Measurements from ENCODE around the gene ZMYND8. TPM values are rescaled to one million over a fixed set of nuclear protein-coding genes. Genes with fewer than 3 reads are reported as not detected.
A peak's percentile ranks its signal among the peaks of the same experiment; 100 is the strongest.
"Not testable (repeated sequence)": the region's sequence is repeated elsewhere in the genome, so short reads cannot be mapped to it uniquely, and the experiment has no call there.

ZMYND8 gene
- total RNA-seq = 10 to 100 TPM; 20.4 to 35.7 (median 31.4) TPM
- polyA plus RNA-seq = 10.0 TPM
- long read RNA-seq, donor 1, full-length matches to known transcripts = 5 of 59 reads
- long read RNA-seq, donor 1, partial matches to known transcripts = 35 of 59 reads
- long read RNA-seq, donor 1, other reads (novel, unspliced or antisense) = 19 of 59 reads
- long read RNA-seq, donor 2, partial matches to known transcripts = 10 of 13 reads
- long read RNA-seq, donor 2, other reads (novel, unspliced or antisense) = 2 of 13 reads
- long read RNA-seq, donor 3, partial matches to known transcripts = 59 of 82 reads
- long read RNA-seq, donor 3, other reads (novel, unspliced or antisense) = 19 of 82 reads
- long read RNA-seq, donor 4, full-length matches to known transcripts = 3 of 29 reads
- long read RNA-seq, donor 4, partial matches to known transcripts = 16 of 29 reads
- long read RNA-seq, donor 4, other reads (novel, unspliced or antisense) = 10 of 29 reads

DNA sequence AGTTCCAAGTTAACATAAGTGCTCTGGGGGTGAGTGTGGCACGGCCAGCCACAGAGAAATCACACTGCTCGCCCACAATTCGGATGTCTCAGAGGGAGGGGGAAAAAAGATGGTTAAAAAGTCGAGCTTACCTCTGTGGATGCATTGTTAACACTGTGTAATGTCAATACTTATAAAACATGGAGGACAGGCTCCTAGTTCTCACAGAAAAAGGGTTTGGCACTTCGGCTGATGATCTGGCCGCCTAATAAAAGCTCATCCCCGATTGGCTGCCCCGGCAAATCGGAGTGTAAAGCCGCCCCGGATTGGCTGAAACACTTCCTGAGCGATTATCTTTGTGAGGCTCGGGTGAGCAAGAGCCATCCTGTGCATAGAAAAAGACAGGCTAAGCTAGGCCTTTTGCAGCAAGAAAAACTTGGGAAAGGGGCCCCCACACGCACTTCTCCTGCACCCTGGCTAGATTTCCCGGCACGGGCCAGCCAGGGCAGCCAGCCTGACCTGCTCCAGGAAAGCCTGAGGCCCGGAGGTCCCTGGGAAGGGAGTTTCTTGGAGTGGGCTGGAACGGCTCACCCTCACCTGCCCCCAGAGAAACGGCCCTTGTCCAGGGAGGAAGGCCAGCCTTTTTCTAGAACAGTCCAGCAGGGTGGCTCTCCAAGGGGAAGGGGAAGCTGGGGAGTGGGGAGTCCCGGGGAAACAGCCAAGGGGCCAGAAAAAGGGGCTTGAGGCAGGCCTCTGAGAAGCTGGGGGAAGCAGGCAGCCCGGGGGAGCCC, at the start of gene ZMYND8:
Gene ZMYND8 (minus strand): TSS at position 174 of the 770 bp plus-strand sequence. CDS start 29 bp downstream, at position 145.
- ATAC-seq (peak; percentile 50 to 56), DNase-seq (peak; percentile 80 to 95 (median 94))
- Histone ChIP-seq H3K9me3 (ENCODE audit: control insufficient read depth, low read length) (no peaks in the 10 kb centered on the region), H3K27me3 (ENCODE audit: control insufficient read depth, insufficient read depth) (no peaks in the 10 kb centered on the region), H3K4me3 (ENCODE audit: low read length) (peak within 1 kb of the TSS; percentile 18), H3K27ac (ENCODE audit: low read length) (peak within 1 kb of the TSS; percentile 100), H3K4me1 (ENCODE audit: control insufficient read depth, insufficient read depth, low read length) (peaks cover 59% of the 10 kb centered on the region)
- intact Hi-C loops (cut with DNase I) = loop anchor here in 3 of 4 donors (5.0 to 10.0 kb wide), 3 partner anchors 34 to 52 kb away; no protein-coding TSS in a partner anchor
- WGBS = 5% methylated on average over 21 of the region's 21 CpGs

DNA sequence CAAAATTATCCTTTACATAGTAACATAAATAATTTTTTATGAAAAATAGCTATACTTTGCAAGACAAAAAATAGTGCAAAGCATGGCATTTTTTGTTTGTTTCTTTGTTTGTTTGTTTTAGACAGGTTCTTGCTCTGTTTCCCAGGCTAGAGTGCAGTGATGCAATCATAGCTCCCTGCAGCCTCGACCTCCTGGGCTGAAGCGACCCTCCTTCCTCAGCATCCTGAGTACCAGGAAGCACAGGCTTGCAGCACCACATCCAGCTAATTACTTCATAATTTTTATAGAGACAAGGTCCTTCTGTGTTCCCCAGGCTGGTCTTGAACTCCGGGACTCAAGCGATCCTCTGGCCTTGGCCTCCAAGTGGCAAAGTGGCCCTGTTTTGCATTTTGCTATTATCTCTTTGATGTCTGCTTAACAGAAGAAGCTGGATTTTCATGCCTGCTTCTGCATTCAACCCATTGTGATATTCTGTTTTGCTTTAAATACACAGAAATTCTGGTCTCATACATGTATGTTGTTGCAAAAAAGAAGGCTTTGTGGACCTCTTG, 49.4 kb upstream of the ZMYND8 start:
- no peak for ATAC-seq
- no peaks in the 10 kb centered on the region for H3K27me3 ChIP-seq (ENCODE audit: control insufficient read depth, insufficient read depth)
- no peaks in the 10 kb centered on the region for H3K4me1 ChIP-seq (ENCODE audit: control insufficient read depth, insufficient read depth, low read length)
- H3K27ac ChIP-seq (ENCODE audit: low read length) = no peak overlapping the region
- H3K4me3 ChIP-seq (ENCODE audit: low read length) = no peak overlapping the region
- H3K9me3 ChIP-seq (ENCODE audit: control insufficient read depth, low read length) = no peaks in the 10 kb centered on the region
- intact Hi-C loops (cut with DNase I) = loop anchor here in 1 of 4 donors (10.0 kb wide), 1 partner anchor 219 kb away; no protein-coding TSS in a partner anchor
- 71% methylated on average over 4 of the region's 4 CpGs for WGBS
- DNase-seq = peak in 1 of 3 donors; percentile 11

DNA sequence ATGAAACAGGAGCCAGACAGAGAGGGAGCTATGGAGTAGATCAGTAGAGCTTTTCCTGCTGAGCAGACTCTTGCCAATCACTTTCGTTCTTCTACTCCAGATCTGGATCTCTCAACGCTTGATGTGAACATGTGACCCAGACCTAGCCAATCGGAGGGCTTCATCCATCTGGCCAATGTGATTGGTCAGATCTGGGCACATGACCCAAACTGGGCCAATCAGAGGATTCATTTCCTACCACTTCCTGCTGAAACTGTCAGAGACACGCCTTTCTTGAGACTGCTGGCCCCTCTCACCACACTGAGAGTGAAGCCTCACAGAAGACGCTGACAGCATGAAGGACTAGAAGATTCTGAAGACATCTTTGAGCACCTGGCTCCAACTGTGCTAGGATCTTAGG, 44.2 kb upstream of the ZMYND8 start:
- Histone ChIP-seq H3K4me1 (ENCODE audit: control insufficient read depth, insufficient read depth, low read length) (peaks cover 2% of the 10 kb centered on the region), H3K27me3 (ENCODE audit: control insufficient read depth, insufficient read depth) (no peaks in the 10 kb centered on the region), H3K27ac (ENCODE audit: low read length) (no peak overlapping the region), H3K4me3 (ENCODE audit: low read length) (no peak overlapping the region), H3K9me3 (ENCODE audit: control insufficient read depth, low read length) (no peaks in the 10 kb centered on the region)
- ATAC-seq = no peak
- intact Hi-C loops (cut with DNase I) = loop anchor here in 1 of 4 donors (10.0 kb wide), 1 partner anchor 224 kb away; no protein-coding TSS in a partner anchor
- peak in 1 of 3 donors; percentile 3 for DNase-seq
- WGBS = 93% methylated on average over 5 of the region's 5 CpGs

DNA sequence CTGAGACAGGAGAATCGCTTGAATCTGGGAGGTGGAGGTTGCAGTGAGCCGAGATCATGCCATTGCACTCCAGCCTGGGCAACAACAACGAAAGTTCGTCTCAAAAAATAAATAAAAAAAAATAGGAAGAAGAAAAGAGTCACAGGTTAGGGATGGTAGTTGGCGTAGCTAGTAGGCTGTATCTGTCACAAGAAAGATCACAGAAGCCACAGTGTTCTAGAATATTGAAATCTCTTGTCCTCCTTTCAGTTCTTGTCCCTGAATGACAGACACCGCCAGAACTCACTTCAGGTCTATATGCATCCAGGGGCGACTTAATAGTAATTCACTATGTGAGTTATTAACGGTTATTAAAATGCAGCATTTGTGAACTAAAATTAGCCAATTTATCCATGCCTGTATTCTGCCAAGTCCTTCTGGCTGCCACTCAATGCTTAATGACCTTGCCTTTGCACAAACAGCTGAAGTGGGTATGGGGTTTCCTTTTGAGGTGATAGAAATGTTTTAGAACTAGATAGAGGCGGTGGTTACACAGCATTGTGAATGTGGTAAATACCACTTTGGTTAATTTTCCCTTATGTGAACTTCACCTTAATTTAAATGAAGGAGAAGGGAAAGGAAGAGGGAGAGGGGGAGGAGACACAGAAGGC, 41.3 kb upstream of the ZMYND8 start:
- no peak for ATAC-seq
- no peak overlapping the region for H3K27ac ChIP-seq (ENCODE audit: low read length)
- H3K9me3 ChIP-seq (ENCODE audit: control insufficient read depth, low read length) = no peaks in the 10 kb centered on the region
- WGBS = 65% methylated on average over 9 of the region's 9 CpGs
- intact Hi-C loops (cut with DNase I) = no loop called here
- no peaks in the 10 kb centered on the region for H3K27me3 ChIP-seq (ENCODE audit: control insufficient read depth, insufficient read depth)
- DNase-seq = peak in 1 of 3 donors; percentile 1
- no peak overlapping the region for H3K4me3 ChIP-seq (ENCODE audit: low read length)
- H3K4me1 ChIP-seq (ENCODE audit: control insufficient read depth, insufficient read depth, low read length) = peaks cover 2% of the 10 kb centered on the region

DNA sequence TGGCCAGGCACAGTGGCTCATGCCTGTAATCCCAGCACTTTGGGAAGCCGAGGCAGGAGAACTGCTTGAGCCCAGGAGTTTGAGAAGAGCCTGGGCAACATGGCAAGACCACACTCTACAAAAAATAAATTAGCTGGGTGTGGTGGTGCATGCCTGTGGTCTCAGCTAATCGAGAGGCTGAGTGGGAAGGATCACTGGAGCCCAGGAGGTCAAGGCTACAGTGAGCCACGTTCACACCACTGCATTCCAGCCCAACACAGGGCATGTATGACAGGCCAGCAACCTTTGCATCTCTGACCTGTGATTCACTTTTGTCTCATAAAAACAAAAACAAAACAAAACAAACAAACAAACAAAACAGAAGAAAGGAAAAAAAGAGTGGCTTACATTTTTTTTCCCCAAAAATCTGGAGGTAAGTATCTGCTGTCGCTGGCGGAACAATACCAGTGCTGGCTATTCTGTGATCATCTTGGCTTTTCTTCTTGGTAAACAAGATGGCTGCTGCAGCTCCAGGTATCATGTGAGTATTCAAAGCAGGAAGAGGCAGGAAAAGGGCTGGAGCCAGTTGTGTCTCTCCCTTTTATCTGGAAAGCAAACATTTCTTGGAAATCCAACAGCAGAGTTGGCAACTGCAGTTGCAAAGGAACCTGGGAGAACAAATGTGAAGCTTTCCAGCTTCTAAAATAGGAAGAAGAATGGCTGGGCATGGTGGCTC, 40.4 kb upstream of the ZMYND8 start:
- WGBS = 85% methylated on average over 5 of the region's 5 CpGs
- Histone ChIP-seq H3K4me3 (ENCODE audit: low read length) (no peak overlapping the region), H3K27me3 (ENCODE audit: control insufficient read depth, insufficient read depth) (no peaks in the 10 kb centered on the region), H3K9me3 (ENCODE audit: control insufficient read depth, low read length) (no peaks in the 10 kb centered on the region), H3K4me1 (ENCODE audit: control insufficient read depth, insufficient read depth, low read length) (peaks cover 2% of the 10 kb centered on the region), H3K27ac (ENCODE audit: low read length) (no peak overlapping the region)
- DNase-seq (peak in 1 of 3 donors; percentile 3), ATAC-seq (peak in 1 of 2 donors; percentile 41)
- intact Hi-C loops (cut with DNase I) = no loop called here

DNA sequence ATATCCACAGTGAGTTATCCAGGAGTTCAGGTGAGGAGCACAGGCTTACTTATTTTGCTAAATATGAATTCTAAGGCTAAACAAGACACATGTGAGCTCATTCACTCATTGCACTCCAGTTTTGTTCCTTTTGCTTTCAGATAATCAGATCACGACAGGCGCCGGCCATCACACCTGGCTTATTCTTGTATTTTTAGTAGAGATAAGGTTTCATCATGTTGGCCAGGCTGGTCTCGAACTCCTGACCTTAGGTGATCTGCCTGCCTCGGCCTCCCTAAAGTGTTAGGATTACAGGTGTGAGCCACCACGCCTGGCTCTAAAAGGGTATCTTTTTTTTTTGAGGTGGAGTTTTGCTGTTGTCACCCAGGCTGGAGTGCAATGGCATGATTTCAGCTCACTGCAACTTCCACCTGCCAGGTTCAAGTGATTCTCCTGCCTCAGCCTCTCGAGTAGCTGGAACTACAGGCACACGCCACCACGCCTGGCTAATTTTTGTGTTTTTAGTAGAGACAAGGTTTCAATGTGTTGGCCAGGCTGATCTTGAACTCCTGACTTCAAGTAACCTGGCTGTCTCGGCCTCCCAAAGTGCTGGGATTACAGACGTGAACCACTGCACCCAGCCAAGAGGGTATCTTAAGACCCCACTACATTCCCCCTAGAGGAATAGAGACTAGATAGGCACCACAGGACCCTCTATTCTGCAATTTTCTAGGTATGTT, 37.5 kb upstream of the ZMYND8 start:
- WGBS = 94% methylated on average over 11 of the region's 11 CpGs
- DNase-seq = peak in 1 of 3 donors; percentile 8
- H3K4me1 ChIP-seq (ENCODE audit: control insufficient read depth, insufficient read depth, low read length); H3K27me3 ChIP-seq (ENCODE audit: control insufficient read depth, insufficient read depth); ATAC-seq; H3K27ac ChIP-seq (ENCODE audit: low read length); H3K9me3 ChIP-seq (ENCODE audit: control insufficient read depth, low read length); intact Hi-C loops (cut with DNase I); H3K4me3 ChIP-seq (ENCODE audit: low read length): not testable (repeated sequence)

DNA sequence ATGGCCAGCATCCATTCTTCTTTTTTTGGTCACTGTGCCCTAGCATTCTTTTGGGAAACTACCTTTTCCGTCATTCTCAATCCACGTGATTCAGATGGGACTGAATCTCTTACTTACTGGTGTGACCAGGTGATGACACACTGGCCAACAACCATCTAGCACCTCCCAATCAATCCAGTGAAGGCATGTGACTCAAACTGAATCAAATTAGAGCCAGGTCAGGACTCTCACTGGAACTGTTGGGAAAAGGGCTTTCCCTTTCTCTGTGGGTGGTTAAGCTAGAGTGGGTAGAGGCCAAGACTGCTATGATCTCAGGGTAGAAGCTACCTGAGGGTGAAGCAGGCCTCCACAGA, 36.2 kb upstream of the ZMYND8 start:
- no peak overlapping the region for H3K4me3 ChIP-seq (ENCODE audit: low read length)
- DNase-seq = peak in 1 of 3 donors; percentile 3
- H3K27ac ChIP-seq (ENCODE audit: low read length) = no peak overlapping the region
- WGBS = 91% methylated on average over 2 of the region's 2 CpGs
- no peaks in the 10 kb centered on the region for H3K4me1 ChIP-seq (ENCODE audit: control insufficient read depth, insufficient read depth, low read length)
- H3K9me3 ChIP-seq (ENCODE audit: control insufficient read depth, low read length) = no peaks in the 10 kb centered on the region
- no peak for ATAC-seq
- intact Hi-C loops (cut with DNase I) = no loop called here
- no peaks in the 10 kb centered on the region for H3K27me3 ChIP-seq (ENCODE audit: control insufficient read depth, insufficient read depth)

DNA sequence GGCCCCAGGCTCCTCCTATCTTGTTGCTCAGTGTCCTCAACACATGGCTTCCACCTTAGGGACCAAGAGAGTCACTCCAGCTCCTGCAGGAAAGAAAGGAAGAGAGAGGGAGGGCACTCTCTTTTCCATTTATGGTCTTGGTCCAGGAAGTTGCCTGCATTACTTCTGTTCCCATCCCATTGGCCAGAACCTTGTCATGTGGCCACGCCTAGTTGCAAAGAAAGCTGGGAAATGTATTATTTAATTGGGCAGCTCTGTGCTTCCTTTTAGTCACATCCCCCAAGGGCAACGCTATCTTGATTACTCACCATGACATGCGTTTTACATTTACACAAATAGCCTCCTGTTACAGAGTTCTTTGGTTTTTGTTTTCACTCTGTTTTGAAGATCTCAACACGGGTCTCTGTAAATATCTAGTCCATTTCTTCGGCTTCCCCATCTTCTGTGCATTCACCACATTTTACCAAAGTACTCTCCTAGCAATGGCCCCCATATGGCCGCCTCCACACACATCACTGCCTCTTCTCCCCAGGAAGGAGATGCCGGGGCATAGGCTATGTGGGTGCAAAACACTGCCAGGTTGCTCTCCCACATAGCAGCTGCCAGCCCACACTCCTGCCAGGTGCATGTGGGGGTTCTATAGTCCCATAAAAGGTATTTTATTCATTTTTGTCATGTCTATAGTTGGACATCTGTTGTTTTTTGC, 35.7 kb upstream of the ZMYND8 start:
- ATAC-seq (peak; percentile 60 to 87), DNase-seq (peak in 2 of 3 donors; percentile 8 to 40)
- Histone ChIP-seq H3K9me3 (ENCODE audit: control insufficient read depth, low read length) (no peaks in the 10 kb centered on the region), H3K27me3 (ENCODE audit: control insufficient read depth, insufficient read depth) (no peaks in the 10 kb centered on the region), H3K4me3 (ENCODE audit: low read length) (no peak overlapping the region), H3K4me1 (ENCODE audit: control insufficient read depth, insufficient read depth, low read length) (no peaks in the 10 kb centered on the region), H3K27ac (ENCODE audit: low read length) (no peak overlapping the region)
- intact Hi-C loops (cut with DNase I) = no loop called here
- 76% methylated on average over 7 of the region's 7 CpGs for WGBS

DNA sequence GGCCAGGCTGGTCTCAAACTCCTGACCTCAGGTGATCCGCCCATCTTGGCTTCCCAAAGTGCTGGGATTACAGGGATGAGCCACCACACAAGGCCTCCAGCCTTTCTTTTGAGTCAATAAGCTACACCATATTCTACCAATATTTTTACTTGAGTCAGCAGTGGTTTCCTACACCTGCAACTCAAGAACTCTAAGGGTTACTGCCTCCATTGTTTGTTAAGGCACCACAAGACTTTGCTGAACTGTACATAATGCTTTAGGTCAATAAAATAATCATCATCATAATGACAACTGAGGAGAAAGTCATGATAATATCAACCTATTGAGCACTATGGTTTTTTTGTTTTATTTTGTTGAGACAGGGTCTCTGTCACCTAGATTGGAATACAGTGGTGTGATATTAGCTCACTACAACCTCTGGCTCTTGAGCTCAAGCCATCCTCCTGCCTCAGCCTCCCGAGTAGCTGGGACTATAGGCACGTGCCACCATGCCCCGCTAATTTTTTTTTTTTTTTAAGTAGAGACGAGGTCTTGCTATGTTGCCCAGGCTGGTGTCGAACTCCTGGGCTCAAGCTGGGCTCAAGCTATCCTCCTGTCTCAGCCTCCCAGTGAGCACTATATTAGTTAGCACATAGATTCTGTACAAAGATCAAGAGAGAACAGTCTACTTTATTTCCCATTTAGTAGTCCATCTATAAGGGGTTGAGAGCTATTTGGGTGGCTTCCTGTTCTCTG, 34.9 kb upstream of the ZMYND8 start:
- H3K4me3 ChIP-seq (ENCODE audit: low read length) = no peak overlapping the region
- H3K27ac ChIP-seq (ENCODE audit: low read length) = no peak overlapping the region
- H3K9me3 ChIP-seq (ENCODE audit: control insufficient read depth, low read length) = no peaks in the 10 kb centered on the region
- H3K4me1 ChIP-seq (ENCODE audit: control insufficient read depth, insufficient read depth, low read length) = no peaks in the 10 kb centered on the region
- H3K27me3 ChIP-seq (ENCODE audit: control insufficient read depth, insufficient read depth) = no peaks in the 10 kb centered on the region
- 96% methylated on average over 6 of the region's 6 CpGs for WGBS
- ATAC-seq (no peak), DNase-seq (no peak)
- intact Hi-C loops (cut with DNase I) = no loop called here

Data from right cardiac atrium (tissue), 5 donors.